ENCODE data around the gene ITIH5. TPM values are rescaled to one million over a fixed set of nuclear protein-coding genes. Genes with fewer than 3 reads are reported as not detected.

ITIH5 gene
- total and polyA plus RNA-seq, 2 of the 8 experiments (the other 6 are each of a cell fraction or from before 2014, with no cell fraction given): 5.8 to 7.6 TPM

GRCh38 chr10:7566891-7567290, 99.9 kb downstream of the ITIH5 start:
- H2AK5ac ChIP-seq (ENCODE audit: low read depth, low read length): no peak overlapping the region
- H3K4me2 ChIP-seq (ENCODE audit: insufficient read depth in 1 of 2, low read depth in 2 of 2, low read length in 2 of 2): no peak overlapping the region
- H4K8ac ChIP-seq (ENCODE audit: extremely low read depth, insufficient read depth, low read length): no peak overlapping the region
- H2BK15ac ChIP-seq (ENCODE audit: low read length): no peak overlapping the region
- POLR2A ChIA-PET (ENCODE audit: partially characterized antibody): no interaction called here
- no peak overlapping the region for H3K9ac ChIP-seq (replicated peaks in 1 of 4; ENCODE audit: extremely low read depth in 1 of 4, low read depth in 3 of 4, low read length in 3 of 4)
- no peaks in the 10 kb centered on the region for H3K9me3 ChIP-seq (ENCODE audit: insufficient read depth in 2 of 2, low read depth in 1 of 2, low read length in 1 of 2)
- WGBS, 2 experiments (ENCODE audit: extremely low coverage in 1 of 2, insufficient coverage in 1 of 2, insufficient read length in 1 of 2, insufficient replicate concordance in 2 of 2, low coverage in 1 of 2, low lambda C conversion rate in 2 of 2, missing lambda C conversion rate in 1 of 2): 93 to 100% methylated on average over 1 to 5 of the region's 5 CpGs
- H3K23ac ChIP-seq (ENCODE audit: insufficient read length): no peak overlapping the region
- no peak overlapping the region for H2BK20ac ChIP-seq (ENCODE audit: low read length)
- no peak for DNase-seq (ENCODE audit: low read depth in 1 of 2, low spot score in 2 of 2)
- no peak overlapping the region for H3K14ac ChIP-seq (ENCODE audit: insufficient read length)
- no peaks in the 10 kb centered on the region for H4K20me1 ChIP-seq (replicated peaks in 1 of 2; ENCODE audit: control insufficient read depth in 1 of 2, insufficient read depth in 2 of 2, low read length in 2 of 2)
- no peak overlapping the region for H4K5ac ChIP-seq (ENCODE audit: insufficient read length, low read depth, low read length)
- no peak overlapping the region for H3K4ac ChIP-seq (replicated peaks; ENCODE audit: insufficient read length, low read depth, low read length)
- H3K18ac ChIP-seq (ENCODE audit: extremely low read depth, low read length): no peak overlapping the region
- no peak overlapping the region for H2BK5ac ChIP-seq (ENCODE audit: low read depth, low read length)
- no peak overlapping the region for H4K91ac ChIP-seq (replicated peaks; ENCODE audit: insufficient read length, low read length)
- FAIRE-seq: no peak
- no peaks in the 10 kb centered on the region for H3K23me2 ChIP-seq (ENCODE audit: low read depth, low read length)
- no peak overlapping the region for H2AFZ ChIP-seq (ENCODE audit: low read length)
- H3K79me1 ChIP-seq (ENCODE audit: low read depth, low read length): no peaks in the 10 kb centered on the region
- H3K27me3 ChIP-seq (replicated peaks in 1 of 4; ENCODE audit: control insufficient read depth in 3 of 4, extremely low read depth in 1 of 4, insufficient read depth in 3 of 4, low read length in 3 of 4): no peaks in the 10 kb centered on the region; a peak in 1 of 7 replicates
- H2BK12ac ChIP-seq (ENCODE audit: low read depth, low read length): no peak overlapping the region
- no peak overlapping the region for H2BK120ac ChIP-seq (replicated peaks; ENCODE audit: low read depth, low read length)
- no peaks in the 10 kb centered on the region for H3K79me2 ChIP-seq (ENCODE audit: control insufficient read depth in 1 of 2, insufficient read depth in 2 of 2, low read length in 2 of 2)
- H3K36me3 ChIP-seq (ENCODE audit: control insufficient read depth in 2 of 4, insufficient read depth in 4 of 4, low read length in 3 of 4): no peaks in the 10 kb centered on the region
- H3K27ac ChIP-seq (ENCODE audit: low read depth, low read length): no peak overlapping the region
- no peak overlapping the region for H3K4me3 ChIP-seq (ENCODE audit: extremely low read depth in 1 of 4, insufficient read depth in 2 of 4, low read depth in 3 of 4, low read length in 4 of 4)
- CTCF ChIA-PET (ENCODE audit: partially characterized antibody): interaction anchor here (0.9 kb wide), 1 partner anchor 10 kb away, joined by 3 read pairs; no protein-coding TSS in a partner anchor
- peaks cover 0 to 9% (median under 1%) of the 10 kb centered on the region in 4 experiments; a peak in 2 of 7 replicates for H3K4me1 ChIP-seq (replicated peaks in 1 of 4; ENCODE audit: control insufficient read depth in 3 of 4, insufficient read depth in 4 of 4, low read length in 3 of 4)
- H3K56ac ChIP-seq (replicated peaks; ENCODE audit: insufficient read length, low read depth, low read length): no peak overlapping the region
- no peak for TF ChIP-seq CREB1 (IDR thresholded peaks at IDR 0.05)

All from H1 (cell line).